Neural cell (in vitro differentiated cells): Measurements from ENCODE around the gene FAM107B.

ENCODE experiments used
- EP300 ChIP-seq: fragments of 450-650 bp; conservative IDR thresholded peaks from 2 replicates; pipeline ENCODE4 v1.6.1; 2014; ENCODE audit warnings: antibody characterized with exemption, mild to moderate bottlenecking, moderate library complexity; ENCODE audit not compliant: poor library complexity, severe bottlenecking
- EZH2 ChIP-seq: fragments of 200-600, 300-800 bp; shearing (Covaris generic), sonication (generic); IDR thresholded peaks from 2 replicates; pipeline ENCODE4 v1.6.1; 2014; ENCODE audit warnings: antibody characterized with exemption, low read length, borderline replicate concordance, mild to moderate bottlenecking; ENCODE audit not compliant: insufficient read depth, poor library complexity, severe bottlenecking
- POLR2AphosphoS5 ChIP-seq: IDR thresholded peaks from 2 replicates; pipeline ENCODE4 v1.6.1; 2012
- TF ChIP-seq, protein P1 (sequence below): fragments of 450-650 bp; IDR thresholded peaks from 2 replicates; pipeline ENCODE4 v1.5.1; 2014; ENCODE audit warnings: antibody characterized with exemption, mild to moderate bottlenecking, moderate library complexity; ENCODE audit not compliant: poor library complexity, severe bottlenecking

DNA sequence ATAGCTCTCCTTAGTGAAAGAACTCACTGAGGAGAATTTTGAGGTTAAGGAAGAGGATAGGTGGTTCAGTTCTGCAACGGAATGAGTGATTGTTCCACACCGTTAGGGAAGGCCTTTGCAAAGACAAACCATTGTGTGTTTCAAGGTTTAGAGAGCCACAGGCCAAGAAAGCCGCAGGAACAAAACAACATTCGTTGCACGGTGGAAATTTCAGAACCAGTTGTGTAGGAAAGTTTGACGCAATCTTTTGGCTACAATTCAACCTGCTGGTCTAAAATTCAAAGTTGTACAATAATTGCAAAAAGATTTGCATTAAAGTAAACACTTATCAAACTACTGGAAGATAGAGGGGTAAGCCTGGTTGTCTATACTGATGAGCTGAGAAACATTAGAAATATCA is 91.4 kb downstream of the FAM107B start:
- no peak for TF ChIP-seq POLR2AphosphoS5
- TF ChIP-seq EP300, result no peak
- TF ChIP-seq, protein P1, sequence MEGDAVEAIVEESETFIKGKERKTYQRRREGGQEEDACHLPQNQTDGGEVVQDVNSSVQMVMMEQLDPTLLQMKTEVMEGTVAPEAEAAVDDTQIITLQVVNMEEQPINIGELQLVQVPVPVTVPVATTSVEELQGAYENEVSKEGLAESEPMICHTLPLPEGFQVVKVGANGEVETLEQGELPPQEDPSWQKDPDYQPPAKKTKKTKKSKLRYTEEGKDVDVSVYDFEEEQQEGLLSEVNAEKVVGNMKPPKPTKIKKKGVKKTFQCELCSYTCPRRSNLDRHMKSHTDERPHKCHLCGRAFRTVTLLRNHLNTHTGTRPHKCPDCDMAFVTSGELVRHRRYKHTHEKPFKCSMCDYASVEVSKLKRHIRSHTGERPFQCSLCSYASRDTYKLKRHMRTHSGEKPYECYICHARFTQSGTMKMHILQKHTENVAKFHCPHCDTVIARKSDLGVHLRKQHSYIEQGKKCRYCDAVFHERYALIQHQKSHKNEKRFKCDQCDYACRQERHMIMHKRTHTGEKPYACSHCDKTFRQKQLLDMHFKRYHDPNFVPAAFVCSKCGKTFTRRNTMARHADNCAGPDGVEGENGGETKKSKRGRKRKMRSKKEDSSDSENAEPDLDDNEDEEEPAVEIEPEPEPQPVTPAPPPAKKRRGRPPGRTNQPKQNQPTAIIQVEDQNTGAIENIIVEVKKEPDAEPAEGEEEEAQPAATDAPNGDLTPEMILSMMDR, result no peak
- no peak for TF ChIP-seq EZH2
